ENCODE results near the gene CALML3.
A peak's percentile ranks its signal among the peaks of the same experiment; 100 is the strongest.

Gene CALML3

DNA sequence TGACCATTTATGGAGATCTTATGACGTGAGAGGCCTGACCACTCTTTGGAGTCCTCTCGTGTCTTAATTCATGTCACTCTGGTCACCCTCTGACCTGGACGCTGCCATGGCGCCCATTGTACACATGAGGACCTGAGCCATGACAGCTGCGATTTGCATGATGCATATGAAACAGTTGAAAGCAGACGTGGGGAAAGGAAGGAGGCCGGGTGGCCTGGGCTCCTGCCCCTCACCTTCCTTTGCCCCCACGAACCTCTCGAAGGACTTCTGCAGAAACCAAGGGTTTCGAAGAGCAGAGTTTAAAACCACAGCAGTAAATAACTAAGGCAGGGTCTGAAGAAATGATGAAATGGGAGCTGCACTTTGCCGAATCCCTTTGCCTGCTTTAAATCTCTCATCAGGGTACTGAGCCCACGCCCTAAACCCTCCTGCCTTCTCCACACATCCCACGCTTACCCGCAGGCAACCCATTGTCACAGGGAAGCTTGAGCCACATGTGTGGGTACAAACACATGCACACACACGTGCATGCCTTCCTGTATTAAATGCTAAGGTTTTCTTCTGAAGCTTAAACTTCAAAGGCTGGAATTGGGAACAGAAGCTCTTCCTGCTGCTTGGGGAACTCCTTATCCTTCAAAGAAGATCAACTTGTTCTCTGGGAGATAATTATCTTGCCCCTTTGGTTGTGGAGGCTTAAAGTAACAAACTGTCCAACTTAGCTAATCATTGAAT lies 11.7 kb upstream of the CALML3 start:
- TF ChIP-seq, protein P1, sequence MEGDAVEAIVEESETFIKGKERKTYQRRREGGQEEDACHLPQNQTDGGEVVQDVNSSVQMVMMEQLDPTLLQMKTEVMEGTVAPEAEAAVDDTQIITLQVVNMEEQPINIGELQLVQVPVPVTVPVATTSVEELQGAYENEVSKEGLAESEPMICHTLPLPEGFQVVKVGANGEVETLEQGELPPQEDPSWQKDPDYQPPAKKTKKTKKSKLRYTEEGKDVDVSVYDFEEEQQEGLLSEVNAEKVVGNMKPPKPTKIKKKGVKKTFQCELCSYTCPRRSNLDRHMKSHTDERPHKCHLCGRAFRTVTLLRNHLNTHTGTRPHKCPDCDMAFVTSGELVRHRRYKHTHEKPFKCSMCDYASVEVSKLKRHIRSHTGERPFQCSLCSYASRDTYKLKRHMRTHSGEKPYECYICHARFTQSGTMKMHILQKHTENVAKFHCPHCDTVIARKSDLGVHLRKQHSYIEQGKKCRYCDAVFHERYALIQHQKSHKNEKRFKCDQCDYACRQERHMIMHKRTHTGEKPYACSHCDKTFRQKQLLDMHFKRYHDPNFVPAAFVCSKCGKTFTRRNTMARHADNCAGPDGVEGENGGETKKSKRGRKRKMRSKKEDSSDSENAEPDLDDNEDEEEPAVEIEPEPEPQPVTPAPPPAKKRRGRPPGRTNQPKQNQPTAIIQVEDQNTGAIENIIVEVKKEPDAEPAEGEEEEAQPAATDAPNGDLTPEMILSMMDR (IDR thresholded peaks at IDR 0.05; ENCODE audit: insufficient read depth, missing control alignments) = no peak
- FAIRE-seq (peak; percentile 60), DNase-seq (ENCODE audit: insufficient read length, low spot score) (peak; percentile 32)

DNA sequence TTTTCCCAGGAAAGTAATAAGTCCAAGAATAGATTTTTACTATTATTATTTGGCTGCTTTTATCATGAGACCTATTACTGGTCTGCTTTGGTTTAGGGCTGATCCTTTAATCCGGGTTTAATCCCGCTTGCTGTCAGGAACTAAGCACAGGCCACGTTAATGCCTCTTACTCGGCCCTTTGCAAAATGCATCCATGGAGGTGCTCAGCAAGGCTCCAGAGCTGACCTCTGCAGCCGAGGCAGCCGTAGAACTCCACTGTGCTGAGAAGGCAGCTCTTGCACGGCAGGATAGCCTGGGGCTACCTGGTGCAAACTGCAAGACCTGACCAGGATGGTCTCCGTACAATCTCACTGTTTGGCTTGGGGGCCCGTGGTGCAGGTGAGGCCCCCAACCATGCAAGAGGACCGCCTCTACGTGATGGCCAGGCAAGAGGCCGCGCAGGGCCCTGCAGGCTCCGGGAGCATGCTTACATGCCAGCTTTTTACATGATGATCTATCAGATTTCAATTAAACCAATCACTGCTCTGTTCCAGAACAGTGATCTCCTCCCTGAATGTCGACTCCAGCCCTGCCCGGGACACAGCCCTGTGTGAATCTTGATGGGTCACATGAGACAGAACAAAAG lies 10.4 kb upstream of the CALML3 start:
- TF ChIP-seq, protein P1 (IDR thresholded peaks at IDR 0.05; ENCODE audit: insufficient read depth, missing control alignments) = no peak
- peak; percentile 29 for FAIRE-seq
- peak; percentile 97 for DNase-seq (ENCODE audit: insufficient read length, low spot score)

DNA sequence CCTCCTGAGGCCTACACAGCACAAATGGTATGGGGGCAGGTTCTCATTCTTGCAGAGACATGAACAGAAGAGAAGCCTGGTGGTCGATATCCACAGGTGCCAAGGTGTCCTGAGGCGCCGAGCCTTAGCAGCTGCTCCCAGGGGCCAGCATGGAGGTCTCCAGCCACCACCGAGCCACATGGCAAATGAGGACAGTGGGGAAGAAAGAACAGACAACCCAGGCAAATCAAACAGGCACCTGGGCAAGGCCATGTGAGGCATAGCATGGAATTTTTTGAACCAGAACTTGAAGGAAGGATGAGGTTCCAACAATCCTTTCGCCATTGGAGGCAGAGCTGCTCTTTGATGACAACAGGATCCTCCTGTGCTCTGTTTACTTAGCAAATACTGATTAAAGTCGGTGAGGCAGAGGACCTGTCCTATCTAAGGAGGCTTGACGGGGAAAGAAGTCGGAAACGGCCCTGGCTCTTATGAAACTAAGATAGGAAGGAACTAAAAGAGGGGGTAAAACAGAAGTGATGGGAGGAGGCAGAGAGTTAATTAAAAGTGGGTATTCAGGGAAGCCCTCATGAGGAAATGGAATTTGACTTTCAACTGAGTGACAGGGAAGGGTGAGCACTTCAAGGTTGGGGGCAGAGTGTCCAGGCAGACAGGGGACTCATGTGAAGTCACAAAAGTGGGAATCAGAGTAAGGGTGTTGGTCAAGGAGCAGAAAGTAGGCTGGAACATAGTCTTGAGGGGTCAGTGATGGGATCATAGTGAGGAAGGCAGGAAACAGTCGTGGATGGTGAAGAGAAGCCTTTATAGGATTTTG lies 8.6 kb upstream of the CALML3 start:
- no peak for FAIRE-seq
- no peak for DNase-seq (ENCODE audit: insufficient read length, low spot score)
- TF ChIP-seq, protein P1 (IDR thresholded peaks at IDR 0.05; ENCODE audit: insufficient read depth, missing control alignments) = no peak

DNA sequence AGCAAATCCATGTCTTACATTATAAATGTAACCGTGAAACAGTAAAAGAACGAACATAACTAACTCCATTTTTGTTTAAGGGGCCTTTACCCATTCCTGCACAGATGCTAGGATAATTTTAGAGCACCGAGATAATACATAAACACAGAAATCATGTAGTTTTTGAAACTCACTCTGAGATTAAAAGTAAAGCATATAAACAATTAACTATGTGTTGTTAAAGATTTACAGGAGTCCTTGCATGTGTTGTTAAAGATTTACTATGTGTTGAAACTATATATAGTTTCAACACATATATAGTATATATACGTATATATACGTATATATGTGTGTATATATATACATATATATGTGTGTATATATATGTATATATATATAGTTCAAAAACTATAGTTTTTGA lies 7.2 kb upstream of the CALML3 start:
- TF ChIP-seq, protein P1 (IDR thresholded peaks at IDR 0.05; ENCODE audit: insufficient read depth, missing control alignments) = no peak
- DNase-seq (ENCODE audit: insufficient read length, low spot score) (no peak), FAIRE-seq (no peak)

DNA sequence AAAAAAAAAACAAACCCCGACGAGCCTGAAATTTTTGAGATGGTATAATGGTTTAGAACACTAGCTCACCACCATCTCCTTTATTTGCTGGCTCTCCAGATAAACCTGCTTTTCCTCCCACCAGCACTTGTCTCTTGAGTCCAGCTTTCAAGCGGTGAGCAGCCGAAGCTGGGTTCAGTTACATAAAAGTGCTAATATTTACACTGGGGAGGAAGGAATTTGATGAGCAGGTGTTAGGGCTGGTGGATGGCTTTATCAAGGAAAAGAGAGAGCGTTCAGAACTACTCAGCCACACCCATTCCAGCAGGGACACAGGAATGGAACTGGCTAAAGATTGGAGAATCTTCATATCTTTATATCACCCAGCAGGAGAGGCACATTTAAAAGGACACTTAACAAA lies 6.6 kb upstream of the CALML3 start:
- FAIRE-seq (no peak), DNase-seq (ENCODE audit: insufficient read length, low spot score) (no peak)
- TF ChIP-seq, protein P1 (IDR thresholded peaks at IDR 0.05; ENCODE audit: insufficient read depth, missing control alignments) = no peak

DNA sequence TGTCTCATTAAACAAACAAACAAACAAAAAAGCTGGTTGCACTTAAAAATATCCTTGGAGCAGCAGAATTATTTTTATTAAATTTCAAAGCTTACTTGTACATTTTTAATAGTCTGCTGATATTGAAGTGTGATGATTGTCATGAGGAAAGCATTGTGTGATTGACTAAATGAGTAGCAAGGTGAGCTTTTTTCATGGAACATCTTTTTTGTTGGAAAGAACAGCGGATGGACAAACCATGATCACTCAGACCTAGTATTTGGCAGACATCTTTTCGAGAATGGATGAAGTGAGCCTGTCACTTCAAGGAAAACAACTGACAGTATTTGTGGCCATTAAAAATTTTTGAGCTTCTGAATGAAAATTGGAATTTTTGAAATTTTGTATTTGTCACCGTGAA lies 5.7 kb upstream of the CALML3 start:
- FAIRE-seq (no peak), DNase-seq (ENCODE audit: insufficient read length, low spot score) (no peak)
- TF ChIP-seq, protein P1 (IDR thresholded peaks at IDR 0.05; ENCODE audit: insufficient read depth, missing control alignments) = no peak

Measured in D721Med (cell line).